ENCODE results near the gene TRAPPC10.
"Not testable (repeated sequence)": the region's sequence is repeated elsewhere in the genome, so short reads cannot be mapped to it uniquely, and the experiment has no call there.

- TF ChIP-seq POLR2A (IDR thresholded peaks at IDR 0.05) = not testable (repeated sequence)
- TF ChIP-seq, protein P1, sequence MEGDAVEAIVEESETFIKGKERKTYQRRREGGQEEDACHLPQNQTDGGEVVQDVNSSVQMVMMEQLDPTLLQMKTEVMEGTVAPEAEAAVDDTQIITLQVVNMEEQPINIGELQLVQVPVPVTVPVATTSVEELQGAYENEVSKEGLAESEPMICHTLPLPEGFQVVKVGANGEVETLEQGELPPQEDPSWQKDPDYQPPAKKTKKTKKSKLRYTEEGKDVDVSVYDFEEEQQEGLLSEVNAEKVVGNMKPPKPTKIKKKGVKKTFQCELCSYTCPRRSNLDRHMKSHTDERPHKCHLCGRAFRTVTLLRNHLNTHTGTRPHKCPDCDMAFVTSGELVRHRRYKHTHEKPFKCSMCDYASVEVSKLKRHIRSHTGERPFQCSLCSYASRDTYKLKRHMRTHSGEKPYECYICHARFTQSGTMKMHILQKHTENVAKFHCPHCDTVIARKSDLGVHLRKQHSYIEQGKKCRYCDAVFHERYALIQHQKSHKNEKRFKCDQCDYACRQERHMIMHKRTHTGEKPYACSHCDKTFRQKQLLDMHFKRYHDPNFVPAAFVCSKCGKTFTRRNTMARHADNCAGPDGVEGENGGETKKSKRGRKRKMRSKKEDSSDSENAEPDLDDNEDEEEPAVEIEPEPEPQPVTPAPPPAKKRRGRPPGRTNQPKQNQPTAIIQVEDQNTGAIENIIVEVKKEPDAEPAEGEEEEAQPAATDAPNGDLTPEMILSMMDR (IDR thresholded peaks at IDR 0.05) = not testable (repeated sequence)
Measured at GRCh38 chr21:44113702-44114371, 101.7 kb downstream of the TRAPPC10 start.
